Measurements from ENCODE around the gene TMEM125.

The TMEM125 gene

GRCh38 chr1:43269627-43270375 lies at the start of gene TMEM125:
Gene TMEM125, plus strand, starts transcription at chr1:43269983. Its CDS starts 2,740 bp downstream, at chr1:43272723.
- DNase-seq = no peak

- no peak for DNase-seq
Measured at GRCh38 chr1:43220905-43221778, 48.6 kb upstream of the TMEM125 start.

- DNase-seq = no peak
Measured at GRCh38 chr1:43221797-43222196, 48.0 kb upstream of the TMEM125 start.

GRCh38 chr1:43222879-43223278 lies 46.9 kb upstream of the TMEM125 start:
- DNase-seq = no peak

- no peak for DNase-seq
Measured at GRCh38 chr1:43225168-43225567, 44.6 kb upstream of the TMEM125 start.

- DNase-seq = peak; percentile 37 to 47
Measured at GRCh38 chr1:43227143-43227764, 42.5 kb upstream of the TMEM125 start.

GRCh38 chr1:43229826-43230780 lies 39.7 kb upstream of the TMEM125 start:
- no peak for DNase-seq

- no peak for DNase-seq
Measured at GRCh38 chr1:43232074-43232473, 37.7 kb upstream of the TMEM125 start.

- no peak for DNase-seq
Measured at GRCh38 chr1:43232482-43232881, 37.3 kb upstream of the TMEM125 start.

GRCh38 chr1:43233631-43234030 lies 36.2 kb upstream of the TMEM125 start:
- no peak for DNase-seq

- DNase-seq = no peak
Measured at GRCh38 chr1:43234267-43234666, 35.5 kb upstream of the TMEM125 start.

GRCh38 chr1:43235040-43235439 lies 34.7 kb upstream of the TMEM125 start:
- DNase-seq = no peak

- DNase-seq = no peak
Measured at GRCh38 chr1:43235451-43236121, 34.2 kb upstream of the TMEM125 start.

GRCh38 chr1:43237121-43237520 lies 32.7 kb upstream of the TMEM125 start:
- DNase-seq = no peak

- DNase-seq = peak; percentile 29 to 56
Measured at GRCh38 chr1:43238085-43238484, 31.7 kb upstream of the TMEM125 start.

GRCh38 chr1:43238991-43239469 lies 30.8 kb upstream of the TMEM125 start:
- no peak for DNase-seq

- peak; percentile 3 to 17 for DNase-seq
Measured at GRCh38 chr1:43239484-43239883, 30.3 kb upstream of the TMEM125 start.

GRCh38 chr1:43241413-43241836 lies 28.4 kb upstream of the TMEM125 start:
- DNase-seq = no peak

GRCh38 chr1:43243299-43243698 lies 26.5 kb upstream of the TMEM125 start:
- DNase-seq = no peak

- no peak for DNase-seq
Measured at GRCh38 chr1:43246466-43247213, 23.1 kb upstream of the TMEM125 start.

Measured in AML-193 (cell line).